HCT116 (cell line): Measurements from ENCODE around the gene ZNF780A. TPM values are rescaled to one million over a fixed set of nuclear protein-coding genes. Genes with fewer than 3 reads are reported as not detected.

Source experiments
- ATAC-seq: fragments of 200-7000 bp; cut with Tn5 transposase; 2 replicates; pipeline ENCODE4 v1.9.1; 2020; ENCODE audit warnings: mild to moderate bottlenecking, moderate library complexity
- BruUV-seq: library from RNA; stranded (reverse); fragments of 400-500 nt; replicated peaks from 2 replicates; lab custom pipeline; 2021; lab: Mats Ljungman, UMichigan
- CTCF ChIA-PET: fragments of 300-600 bp; sonication (Branson Sonifier 250); formaldehyde crosslinking; loops from one replicate; lab custom pipeline; 2021; ENCODE audit warnings: antibody characterized with exemption; lab: Charles Lee
- POLR2A ChIA-PET: fragments of 300-600, 350-600 bp; sonication (Branson Sonifier 250); formaldehyde crosslinking; loops from one replicate; lab custom pipeline; 2021; ENCODE audit warnings: antibody characterized with exemption; lab: Charles Lee
- RAD21 ChIA-PET, 2 experiments: fragments of 300-600 bp; sonication (Branson Sonifier 250); formaldehyde crosslinking; loops; one replicate each; lab custom pipeline; 2023; ENCODE audit warnings: low total read pairs in 2 of 2; ENCODE audit not compliant: uncharacterized antibody in 2 of 2, unreplicated experiment in 2 of 2, low non-redundant PET in 1 of 2; lab: Charles Lee
- DNase-seq: peaks from one replicate; pipeline ENCODE4 v3.0.0-alpha.2; 2010; ENCODE audit warnings: low read depth, low spot score
- H2AFZ ChIP-seq: fragments of 200-600 bp; shearing (Covaris generic), sonication (generic); 2 replicates; pipeline ENCODE4 v1.6.1; 2017; ENCODE audit warnings: low read depth, mixed run types, mixed read lengths, antibody characterized with exemption, low read length; ENCODE audit not compliant: poor library complexity, severe bottlenecking
- H3K27ac ChIP-seq: 2 replicates; pipeline ENCODE4 v1.5.1; 2012; ENCODE audit warnings: low read depth, low read length
- H3K27me3 ChIP-seq: fragments of 200-600 bp; sonication (generic); 2 replicates; pipeline ENCODE4 v1.6.1; 2016; ENCODE audit warnings: mixed run types, low read length, mixed read lengths; ENCODE audit not compliant: insufficient read depth
- H3K36me3 ChIP-seq, 2 experiments: fragments of 200-500 bp in 1 of 2; fragments of 200-600 bp in 1 of 2; sonication (Bioruptor generic) in 1 of 2; sonication (generic) in 1 of 2; 2 replicates each; pipeline versions ENCODE4 v1.5.1 to v1.6.1; 2014 to 2016; ENCODE audit warnings: low read length in 2 of 2, inconsistent platforms in 1 of 2, mixed read lengths in 1 of 2, mixed run types in 1 of 2; ENCODE audit not compliant: insufficient read depth in 2 of 2, control insufficient read depth in 1 of 2
- H3K4me1 ChIP-seq, 2 experiments: fragments of 200-600 bp in 1 of 2; sonication (generic) in 1 of 2; 2 replicates each; pipeline versions ENCODE4 v1.5.1 to v1.6.1; 2012 to 2017; ENCODE audit warnings: low read length in 2 of 2, inconsistent platforms in 1 of 2, mild to moderate bottlenecking in 1 of 2, mixed read lengths in 1 of 2, mixed run types in 1 of 2, moderate library complexity in 1 of 2; ENCODE audit not compliant: insufficient read depth in 2 of 2, control insufficient read depth in 1 of 2
- H3K4me2 ChIP-seq: fragments of 200-600 bp; sonication (generic); 2 replicates; pipeline ENCODE4 v1.6.1; 2017; ENCODE audit warnings: mixed run types, low read length, mixed read lengths
- H3K4me3 ChIP-seq, 2 experiments: fragments of 200-600 bp in 1 of 2; sonication (generic) in 1 of 2; replicated peaks in 1 of 2; 2 replicates each; pipeline ENCODE4 v1.5.1; 2011 to 2016; ENCODE audit warnings: low read length in 2 of 2, control low read depth in 1 of 2, low read depth in 1 of 2, mild to moderate bottlenecking in 1 of 2, mixed read lengths in 1 of 2, mixed run types in 1 of 2
- H3K79me2 ChIP-seq: fragments of 200-600 bp; sonication (generic); 2 replicates; pipeline ENCODE4 v1.6.1; 2017; ENCODE audit warnings: mild to moderate bottlenecking, mixed run types, low read length, moderate library complexity, mixed read lengths; ENCODE audit not compliant: insufficient read depth
- H3K9ac ChIP-seq: fragments of 200-600 bp; sonication (generic); 2 replicates; pipeline ENCODE4 v1.6.1; 2016; ENCODE audit warnings: low read length, mixed read lengths
- H3K9me2 ChIP-seq: fragments of 200-600 bp; sonication (generic), shearing (Covaris generic); 2 replicates; pipeline ENCODE4 v1.6.1; 2017; ENCODE audit warnings: mixed run types, mild to moderate bottlenecking, moderate library complexity; ENCODE audit not compliant: insufficient read depth
- H3K9me3 ChIP-seq, 2 experiments: fragments of 200-500 bp in 1 of 2; fragments of 200-600 bp in 1 of 2; sonication (Bioruptor generic) in 1 of 2; sonication (generic) in 1 of 2; 2 replicates each; pipeline ENCODE4 v1.6.1; 2014 to 2017; ENCODE audit warnings: low read length in 2 of 2, mixed read lengths in 2 of 2, inconsistent platforms in 1 of 2, low read depth in 1 of 2, mild to moderate bottlenecking in 1 of 2, mixed run types in 1 of 2, moderate library complexity in 1 of 2; ENCODE audit not compliant: control insufficient read depth in 1 of 2, insufficient read depth in 1 of 2
- H4K20me1 ChIP-seq: fragments of 200-600 bp; sonication (generic), shearing (Covaris generic); 2 replicates; pipeline ENCODE4 v1.6.1; 2017; ENCODE audit warnings: mixed run types, mild to moderate bottlenecking, moderate library complexity; ENCODE audit not compliant: insufficient read depth
- POLR2A ChIP-seq: IDR thresholded peaks from 2 replicates; pipeline ENCODE4 v1.7.0; 2011; ENCODE audit warnings: borderline replicate concordance; ENCODE audit not compliant: insufficient read depth, insufficient read length; ENCODE audit errors: extremely low read depth
- RAD21 ChIP-seq: IDR thresholded peaks from 2 replicates; pipeline ENCODE4 v1.6.1; 2012; ENCODE audit warnings: low read depth, mild to moderate bottlenecking
- TCF7L2 ChIP-seq: IDR thresholded peaks from 2 replicates; pipeline ENCODE4 v1.7.0; 2011; ENCODE audit warnings: borderline replicate concordance, inconsistent platforms; ENCODE audit not compliant: insufficient read depth, insufficient read length; ENCODE audit errors: extremely low read depth
- YY1 ChIP-seq: IDR thresholded peaks from 2 replicates; pipeline ENCODE4 v1.6.1; 2011; ENCODE audit warnings: low read length, low read depth, moderate library complexity, mild to moderate bottlenecking; ENCODE audit not compliant: insufficient replicate concordance; ENCODE audit errors: extremely low read depth
- intact Hi-C: fragments of 100-400 bp; cut with micrococcal nuclease; formaldehyde crosslinking; loops from 2 replicates; pipeline ENCODE4 v1.10.0; 2022
- total RNA-seq: library from RNA; stranded (reverse); gene quantifications from one replicate; pipeline ENCODE4 v1.2.1, GENCODE V29; 2021; ENCODE audit not compliant: unreplicated experiment
- TF ChIP-seq, protein P1 (sequence below): IDR thresholded peaks from 2 replicates; pipeline ENCODE4 v1.6.1; 2011; ENCODE audit warnings: mild to moderate bottlenecking, low read length, moderate library complexity; ENCODE audit not compliant: insufficient replicate concordance; ENCODE audit errors: extremely low read depth
- TF ChIP-seq, protein P2 (sequence below), 3 experiments: fragments of 200-600 bp in 1 of 3; sonication (generic) in 1 of 3; IDR thresholded peaks in 2 of 3; conservative IDR thresholded peaks in 1 of 3; 2 replicates each; pipeline ENCODE4 v1.5.1; 2012 to 2017; ENCODE audit warnings: low read depth in 2 of 3, low read length in 2 of 3, antibody characterized with exemption in 1 of 3, borderline replicate concordance in 1 of 3, control low read depth in 1 of 3, mild to moderate bottlenecking in 1 of 3, mixed read lengths in 1 of 3, mixed run types in 1 of 3, moderate library complexity in 1 of 3; ENCODE audit not compliant: insufficient read depth in 1 of 3

The ZNF780A gene
- total RNA-seq, 1 experiment from 2014 or later, result 18.9 TPM

DNA sequence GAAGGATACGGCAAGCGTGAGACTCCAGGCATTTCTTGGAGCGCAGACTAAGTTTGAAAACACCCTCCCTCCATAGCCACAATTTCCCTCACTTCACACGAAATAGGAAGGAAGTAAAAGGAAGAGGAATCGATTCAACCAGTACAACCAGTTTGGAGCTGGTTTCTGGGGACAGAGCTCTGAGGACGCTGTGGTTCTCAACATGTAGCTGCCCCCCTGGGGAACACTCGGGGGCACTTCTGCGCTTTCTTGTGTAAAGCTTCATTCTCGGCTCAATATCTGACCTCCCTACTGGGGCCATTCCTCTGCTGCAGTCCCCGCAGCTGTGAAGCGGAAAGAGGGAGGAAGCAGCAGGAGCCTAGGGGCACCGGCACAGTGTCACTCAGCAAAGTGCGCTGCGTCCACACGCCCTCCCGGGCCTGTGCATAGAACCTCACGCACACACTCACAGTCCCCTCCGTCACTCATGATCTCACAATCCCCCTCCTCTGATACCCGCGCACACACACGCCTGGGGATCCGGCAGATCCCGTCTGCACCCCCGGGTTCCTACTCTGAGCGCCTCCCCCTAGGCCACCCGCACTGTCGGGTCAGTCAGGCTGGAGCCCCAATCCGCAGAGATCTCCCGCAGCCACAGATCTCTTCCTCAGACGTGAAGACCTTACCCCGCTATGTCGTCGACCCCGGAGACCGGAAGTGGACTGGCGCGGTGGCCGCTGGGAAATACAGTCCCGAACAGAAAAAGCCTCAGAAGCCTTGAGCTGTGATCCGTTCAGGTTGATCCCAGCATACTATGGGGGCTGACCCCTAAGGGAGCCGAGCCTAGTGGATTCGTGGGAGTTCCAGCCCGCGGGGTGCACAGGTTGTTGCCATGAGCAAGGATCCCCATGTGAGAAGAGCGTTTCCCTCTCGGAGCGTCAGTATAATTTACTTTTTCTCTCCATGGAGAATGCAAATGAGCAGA lies at the start of gene ZNF780A (continued):
- TF ChIP-seq TCF7L2 (no peak), POLR2A (no peak)
- TF ChIP-seq, protein P1, sequence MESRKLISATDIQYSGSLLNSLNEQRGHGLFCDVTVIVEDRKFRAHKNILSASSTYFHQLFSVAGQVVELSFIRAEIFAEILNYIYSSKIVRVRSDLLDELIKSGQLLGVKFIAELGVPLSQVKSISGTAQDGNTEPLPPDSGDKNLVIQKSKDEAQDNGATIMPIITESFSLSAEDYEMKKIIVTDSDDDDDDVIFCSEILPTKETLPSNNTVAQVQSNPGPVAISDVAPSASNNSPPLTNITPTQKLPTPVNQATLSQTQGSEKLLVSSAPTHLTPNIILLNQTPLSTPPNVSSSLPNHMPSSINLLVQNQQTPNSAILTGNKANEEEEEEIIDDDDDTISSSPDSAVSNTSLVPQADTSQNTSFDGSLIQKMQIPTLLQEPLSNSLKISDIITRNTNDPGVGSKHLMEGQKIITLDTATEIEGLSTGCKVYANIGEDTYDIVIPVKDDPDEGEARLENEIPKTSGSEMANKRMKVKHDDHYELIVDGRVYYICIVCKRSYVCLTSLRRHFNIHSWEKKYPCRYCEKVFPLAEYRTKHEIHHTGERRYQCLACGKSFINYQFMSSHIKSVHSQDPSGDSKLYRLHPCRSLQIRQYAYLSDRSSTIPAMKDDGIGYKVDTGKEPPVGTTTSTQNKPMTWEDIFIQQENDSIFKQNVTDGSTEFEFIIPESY, result no peak
- TF ChIP-seq, all 23 proteins: peak for 4

DNA sequence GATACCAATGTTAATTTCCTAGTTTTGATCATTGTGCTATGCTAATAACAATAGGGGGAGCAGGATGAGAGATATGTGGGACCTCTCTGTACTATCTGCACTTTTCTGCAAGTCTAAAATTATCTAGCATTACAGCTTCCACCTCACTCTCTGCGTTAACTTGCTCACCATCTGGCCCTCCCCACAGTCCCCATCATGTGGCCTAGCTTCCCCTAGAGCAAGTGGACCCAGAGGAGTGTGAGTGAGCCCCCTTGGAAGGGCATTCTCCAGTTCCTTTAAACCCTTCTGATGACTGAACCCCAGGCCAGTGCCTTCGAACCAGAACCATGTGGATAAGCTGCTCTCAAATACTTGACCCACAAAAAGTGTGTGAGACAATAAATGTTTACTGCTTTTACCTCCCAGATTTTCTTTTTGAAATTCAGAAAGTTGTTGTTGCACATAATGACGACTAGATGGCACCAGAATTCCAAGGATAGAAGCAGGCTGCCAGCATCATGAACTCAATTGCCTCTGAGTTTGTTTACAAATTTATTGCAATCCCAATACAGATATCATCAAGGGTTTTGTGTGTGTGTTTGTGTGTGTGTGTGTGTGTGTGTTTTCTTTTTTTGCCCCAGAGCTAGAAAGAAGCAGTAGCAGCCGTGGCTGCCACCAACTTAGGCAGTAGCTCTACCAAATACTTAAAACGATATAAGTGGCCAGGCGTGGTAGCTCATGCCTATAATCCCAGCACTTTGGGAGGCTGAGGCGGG lies 49.0 kb upstream of the ZNF780A start:
- H3K9me2 ChIP-seq, result no peaks in the 10 kb centered on the region
- ATAC-seq, result peak; percentile 80
- POLR2A ChIA-PET, result interaction anchor here (0.6 to 1.3 kb wide), 3 partner anchors 35 to 165 kb away, joined by 3 to 4 read pairs (median 3); partner anchors contain the start of gene ZNF780A

More for the DNA sequence above, 49.0 kb upstream of the ZNF780A start:
- Histone ChIP-seq H4K20me1 (no peaks in the 10 kb centered on the region), H3K27me3 (peaks cover 18% of the 10 kb centered on the region; the same call in 1 of the 2 replicates), H3K79me2 (no peaks in the 10 kb centered on the region), H3K27ac (no peak overlapping the region), H3K4me1 (no peaks in the 10 kb centered on the region), H3K9me3 (no peaks in the 10 kb centered on the region), H3K4me2 (peak overlapping the region; percentile 26; the same call in 1 of the 2 replicates), H3K36me3 (no peaks in the 10 kb centered on the region), H2AFZ (peak overlapping the region; percentile 73), H3K9ac (no peak overlapping the region), H3K4me3 (no peak overlapping the region)
- RAD21 ChIA-PET, result interaction anchor here (0.6 to 1.5 kb wide), 10 partner anchors 26 to 1418 kb away, joined by 3 to 4 read pairs (median 3); no protein-coding TSS in a partner anchor
- peak; percentile 48 for DNase-seq
- intact Hi-C loops, result loop anchor here (1.0 to 10.0 kb wide), 3 partner anchors 83 to 465 kb away; partner anchors contain the start of gene LTBP4
- CTCF ChIA-PET, result interaction anchor here (0.6 to 2.8 kb wide), 14 partner anchors 9 to 495 kb away, joined by 3 to 21 read pairs (median 4); partner anchors contain the start of gene TTC9B
- BruUV-seq, result no TSS peak
- no peak for TF ChIP-seq YY1
- TF ChIP-seq RAD21, result peak; percentile 98
- TF ChIP-seq, protein P2, sequence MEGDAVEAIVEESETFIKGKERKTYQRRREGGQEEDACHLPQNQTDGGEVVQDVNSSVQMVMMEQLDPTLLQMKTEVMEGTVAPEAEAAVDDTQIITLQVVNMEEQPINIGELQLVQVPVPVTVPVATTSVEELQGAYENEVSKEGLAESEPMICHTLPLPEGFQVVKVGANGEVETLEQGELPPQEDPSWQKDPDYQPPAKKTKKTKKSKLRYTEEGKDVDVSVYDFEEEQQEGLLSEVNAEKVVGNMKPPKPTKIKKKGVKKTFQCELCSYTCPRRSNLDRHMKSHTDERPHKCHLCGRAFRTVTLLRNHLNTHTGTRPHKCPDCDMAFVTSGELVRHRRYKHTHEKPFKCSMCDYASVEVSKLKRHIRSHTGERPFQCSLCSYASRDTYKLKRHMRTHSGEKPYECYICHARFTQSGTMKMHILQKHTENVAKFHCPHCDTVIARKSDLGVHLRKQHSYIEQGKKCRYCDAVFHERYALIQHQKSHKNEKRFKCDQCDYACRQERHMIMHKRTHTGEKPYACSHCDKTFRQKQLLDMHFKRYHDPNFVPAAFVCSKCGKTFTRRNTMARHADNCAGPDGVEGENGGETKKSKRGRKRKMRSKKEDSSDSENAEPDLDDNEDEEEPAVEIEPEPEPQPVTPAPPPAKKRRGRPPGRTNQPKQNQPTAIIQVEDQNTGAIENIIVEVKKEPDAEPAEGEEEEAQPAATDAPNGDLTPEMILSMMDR (IDR thresholded peaks at IDR 0.05 in 2 of 3, conservative IDR thresholded peaks at IDR 0.05 in 1 of 3; ENCODE audit: borderline replicate concordance in 1 of 3, insufficient read depth in 1 of 3, low read depth in 2 of 3, low read length in 2 of 3), result peak; percentile 60 to 91 (median 85)
